ENCODE measurements around the gene LRIG1.

- TF ChIP-seq, protein P1, sequence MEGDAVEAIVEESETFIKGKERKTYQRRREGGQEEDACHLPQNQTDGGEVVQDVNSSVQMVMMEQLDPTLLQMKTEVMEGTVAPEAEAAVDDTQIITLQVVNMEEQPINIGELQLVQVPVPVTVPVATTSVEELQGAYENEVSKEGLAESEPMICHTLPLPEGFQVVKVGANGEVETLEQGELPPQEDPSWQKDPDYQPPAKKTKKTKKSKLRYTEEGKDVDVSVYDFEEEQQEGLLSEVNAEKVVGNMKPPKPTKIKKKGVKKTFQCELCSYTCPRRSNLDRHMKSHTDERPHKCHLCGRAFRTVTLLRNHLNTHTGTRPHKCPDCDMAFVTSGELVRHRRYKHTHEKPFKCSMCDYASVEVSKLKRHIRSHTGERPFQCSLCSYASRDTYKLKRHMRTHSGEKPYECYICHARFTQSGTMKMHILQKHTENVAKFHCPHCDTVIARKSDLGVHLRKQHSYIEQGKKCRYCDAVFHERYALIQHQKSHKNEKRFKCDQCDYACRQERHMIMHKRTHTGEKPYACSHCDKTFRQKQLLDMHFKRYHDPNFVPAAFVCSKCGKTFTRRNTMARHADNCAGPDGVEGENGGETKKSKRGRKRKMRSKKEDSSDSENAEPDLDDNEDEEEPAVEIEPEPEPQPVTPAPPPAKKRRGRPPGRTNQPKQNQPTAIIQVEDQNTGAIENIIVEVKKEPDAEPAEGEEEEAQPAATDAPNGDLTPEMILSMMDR (IDR thresholded peaks at IDR 0.05; ENCODE audit: insufficient read depth, low read length), result no peak
- TF ChIP-seq POLR2AphosphoS5 (IDR thresholded peaks at IDR 0.05; ENCODE audit: low read depth) (no peak), REST (IDR thresholded peaks at IDR 0.05; ENCODE audit: insufficient replicate concordance, low read depth) (no peak), GABPA (IDR thresholded peaks at IDR 0.05; ENCODE audit: low read depth) (no peak), SPI1 (IDR thresholded peaks at IDR 0.05; ENCODE audit: borderline replicate concordance, low read depth) (no peak)
These were observed 794 bp downstream of the LRIG1 start for GRCh38 chr3:66499881-66500575.
